CD8-positive, alpha-beta memory T cell (primary cell): ENCODE results near the gene SAPCD1. TPM values are rescaled to one million over a fixed set of nuclear protein-coding genes. Genes with fewer than 3 reads are reported as not detected.
"Not testable (repeated sequence)": the region's sequence is repeated elsewhere in the genome, so short reads cannot be mapped to it uniquely, and the experiment has no call there.

ENCODE experiments used
- CTCF ChIA-PET: fragments of 350-600 bp; sonication (Branson Sonifier 250); formaldehyde crosslinking; loops from one replicate; lab custom pipeline; 2021; ENCODE audit warnings: antibody characterized with exemption; lab: Charles Lee
- POLR2A ChIA-PET: fragments of 350-600 bp; sonication (Branson Sonifier 250); formaldehyde crosslinking; loops from one replicate; lab custom pipeline; 2021; ENCODE audit warnings: antibody characterized with exemption; lab: Charles Lee
- DNase-seq, 5 donors: peaks; one replicate each; pipeline versions ENCODE4 v3.0.0 to v3.0.0-alpha.2; 2020 to 2022; ENCODE audit warnings: mixed read lengths in 1 of 5
- H3K27ac ChIP-seq: one replicate; pipeline ENCODE4 v1.7.0; 2013; ENCODE audit warnings: low read depth, mild to moderate bottlenecking, low read length, moderate library complexity
- H3K27me3 ChIP-seq: 2 replicates; pipeline ENCODE4 v1.7.0; 2013; ENCODE audit warnings: low read length, mild to moderate bottlenecking; ENCODE audit not compliant: insufficient read depth, poor library complexity, severe bottlenecking
- H3K36me3 ChIP-seq: 2 replicates; pipeline ENCODE4 v1.7.0; 2013; ENCODE audit warnings: mild to moderate bottlenecking, low read length, moderate library complexity; ENCODE audit not compliant: insufficient read depth
- H3K4me1 ChIP-seq: 2 replicates; pipeline ENCODE4 v1.7.0; 2013; ENCODE audit warnings: mild to moderate bottlenecking, low read length, moderate library complexity; ENCODE audit not compliant: insufficient read depth
- H3K4me3 ChIP-seq: 2 replicates; pipeline ENCODE4 v1.7.0; 2013; ENCODE audit warnings: mild to moderate bottlenecking, low read length
- H3K9me3 ChIP-seq: 2 replicates; pipeline ENCODE4 v1.7.0; 2013; ENCODE audit warnings: mild to moderate bottlenecking, low read length
- H3K27ac Mint-ChIP-seq, 8 donors: one replicate each; pipeline ENCODE4 v1.8.0; 2020 to 2021; ENCODE audit warnings: mixed read lengths in 8 of 8, mild to moderate bottlenecking in 6 of 8, inconsistent platforms in 3 of 8, moderate library complexity in 3 of 8
- H3K27me3 Mint-ChIP-seq, 2 donors: one replicate each; pipeline ENCODE4 v1.8.0; 2020 to 2021; ENCODE audit warnings: mixed read lengths in 2 of 2, mild to moderate bottlenecking in 1 of 2, moderate library complexity in 1 of 2
- H3K36me3 Mint-ChIP-seq, 3 donors: one replicate each; pipeline ENCODE4 v1.8.0; 2020 to 2021; ENCODE audit warnings: mixed read lengths in 3 of 3, inconsistent platforms in 1 of 3, mild to moderate bottlenecking in 1 of 3
- H3K4me1 Mint-ChIP-seq, 3 donors: one replicate each; pipeline ENCODE4 v1.8.0; 2020 to 2021; ENCODE audit warnings: mixed read lengths in 3 of 3, inconsistent platforms in 1 of 3, mild to moderate bottlenecking in 1 of 3
- H3K4me3 Mint-ChIP-seq, 7 donors: one replicate each; pipeline ENCODE4 v1.8.0; 2020 to 2021; ENCODE audit warnings: mixed read lengths in 7 of 7, mild to moderate bottlenecking in 6 of 7, moderate library complexity in 4 of 7, inconsistent platforms in 2 of 7
- H3K9me3 Mint-ChIP-seq, 5 donors: one replicate each; pipeline ENCODE4 v1.8.0; 2020 to 2022; ENCODE audit warnings: mixed read lengths in 5 of 5, mild to moderate bottlenecking in 3 of 5, moderate library complexity in 2 of 5, inconsistent platforms in 1 of 5
- polyA plus RNA-seq: library from polyadenylated mRNA; unstranded; fragments of 300-500 nt; fragmentation: Illumina TruSeq; gene quantifications from one replicate; pipeline ENCODE4 v1.2.3, GENCODE V29; 2021
- total RNA-seq, 2 experiments: library from RNA; stranded (reverse); gene quantifications; one replicate each; pipeline ENCODE4 v1.2.3, GENCODE V29; 2021

Gene SAPCD1
- total and polyA plus RNA-seq, 3 experiments from 2014 or later = 6.1 to 7.0 TPM; not detected in 1

- Histone ChIP-seq H3K9me3 (no peaks in the 10 kb centered on the region), H3K27ac (no peak overlapping the region), H3K4me3 (no peak overlapping the region), H3K27me3 (no peaks in the 10 kb centered on the region), H3K36me3 (peaks cover 27% of the 10 kb centered on the region), H3K4me1 (peaks cover 5% of the 10 kb centered on the region)
- peaks cover 6 to 7% (median 6%) of the 10 kb centered on the region in 3 donors for H3K4me1 Mint-ChIP-seq
- no peak overlapping the region for H3K27ac Mint-ChIP-seq
- peak overlapping the region in 1 of 7 donors; percentile 13 for H3K4me3 Mint-ChIP-seq
- ChIA-PET POLR2A (no interaction called here), CTCF (interaction anchor here (1.5 kb wide), 1 partner anchor 9 kb away, joined by 4 read pairs; no protein-coding TSS in a partner anchor)
- H3K36me3 Mint-ChIP-seq = peaks cover 4 to 62% (median 7%) of the 10 kb centered on the region in 3 donors
- H3K27me3 Mint-ChIP-seq = no peaks in the 10 kb centered on the region
- DNase-seq = no peak
- H3K9me3 Mint-ChIP-seq = no peaks in the 10 kb centered on the region
Measured at GRCh38 chr6:31782126-31782855, 19.8 kb downstream of the SAPCD1 start.

- CTCF ChIA-PET = interaction anchor here (0.9 to 1.5 kb wide), 4 partner anchors 11 to 54 kb away, joined by 3 to 5 read pairs (median 3); partner anchors contain the start of gene LSM2
- Histone ChIP-seq H3K4me3 (no peak overlapping the region), H3K9me3 (no peaks in the 10 kb centered on the region), H3K27me3 (no peaks in the 10 kb centered on the region), H3K4me1 (no peaks in the 10 kb centered on the region), H3K27ac (no peak overlapping the region), H3K36me3 (peaks cover 27% of the 10 kb centered on the region)
- no peak for DNase-seq
- H3K27me3 Mint-ChIP-seq = no peaks in the 10 kb centered on the region
- POLR2A ChIA-PET = no interaction called here
- H3K4me1 Mint-ChIP-seq = no peaks in the 10 kb centered on the region
- peaks cover 4 to 58% (median 5%) of the 10 kb centered on the region in 3 donors for H3K36me3 Mint-ChIP-seq
- peak overlapping the region in 3 of 8 donors; percentile 37 to 90 (median 38) for H3K27ac Mint-ChIP-seq
- H3K4me3 Mint-ChIP-seq = no peak overlapping the region
- H3K9me3 Mint-ChIP-seq = no peaks in the 10 kb centered on the region
Measured at GRCh38 chr6:31784098-31784925, 21.9 kb downstream of the SAPCD1 start.

- Histone ChIP-seq H3K4me1 (no peaks in the 10 kb centered on the region), H3K4me3 (no peak overlapping the region), H3K36me3 (peaks cover 27% of the 10 kb centered on the region), H3K27ac (no peak overlapping the region), H3K27me3 (no peaks in the 10 kb centered on the region), H3K9me3 (no peaks in the 10 kb centered on the region)
- Mint-ChIP-seq H3K27ac (no peak overlapping the region), H3K4me1 (peaks cover 0 to 2% (median under 1%) of the 10 kb centered on the region in 3 donors), H3K9me3 (no peaks in the 10 kb centered on the region), H3K36me3 (peaks cover 5 to 52% (median 5%) of the 10 kb centered on the region in 3 donors), H3K27me3 (no peaks in the 10 kb centered on the region), H3K4me3 (no peak overlapping the region)
- no peak for DNase-seq
- CTCF ChIA-PET = interaction anchor here (0.9 to 1.2 kb wide), 3 partner anchors 10 to 21 kb away, joined by 3 to 5 read pairs (median 3); partner anchors contain the start of gene LSM2
- POLR2A ChIA-PET = no interaction called here
Measured at GRCh38 chr6:31785475-31785874, 23.0 kb downstream of the SAPCD1 start.

GRCh38 chr6:31791324-31792089 lies 29.1 kb downstream of the SAPCD1 start:
- Histone ChIP-seq H3K9me3 (no peaks in the 10 kb centered on the region), H3K36me3 (peaks cover 4% of the 10 kb centered on the region), H3K27ac (no peak overlapping the region), H3K4me3 (no peak overlapping the region), H3K4me1 (peaks cover 27% of the 10 kb centered on the region), H3K27me3 (no peaks in the 10 kb centered on the region)
- peaks cover 3 to 38% (median 5%) of the 10 kb centered on the region in 3 donors for H3K36me3 Mint-ChIP-seq
- peak in 1 of 5 donors; percentile 28 for DNase-seq
- H3K27me3 Mint-ChIP-seq = no peaks in the 10 kb centered on the region
- H3K4me3 Mint-ChIP-seq = peak overlapping the region in 1 of 7 donors; percentile 65
- ChIA-PET POLR2A (interaction anchor here (0.6 kb wide), 2 partner anchors 58 to 67 kb away, joined by 3 to 4 read pairs; no protein-coding TSS in a partner anchor), CTCF (interaction anchor here (0.6 to 2.5 kb wide), 9 partner anchors 9 to 61 kb away, joined by 3 to 7 read pairs (median 4); partner anchors contain the start of genes HSPA1B, LSM2 and VWA7)
- H3K27ac Mint-ChIP-seq = peak overlapping the region in 7 of 8 donors; percentile 49 to 78 (median 64)
- peaks cover 25 to 39% (median 28%) of the 10 kb centered on the region in 3 donors for H3K4me1 Mint-ChIP-seq
- no peaks in the 10 kb centered on the region for H3K9me3 Mint-ChIP-seq

- no peak for DNase-seq
- H3K27ac Mint-ChIP-seq = peak overlapping the region in 1 of 8 donors; percentile 63
- H3K4me1 ChIP-seq = peaks cover 32% of the 10 kb centered on the region
- no peaks in the 10 kb centered on the region for H3K27me3 Mint-ChIP-seq
- peak overlapping the region in 1 of 7 donors; percentile 60 for H3K4me3 Mint-ChIP-seq
- H3K9me3 ChIP-seq = no peaks in the 10 kb centered on the region
- H3K36me3 ChIP-seq = peaks cover 4% of the 10 kb centered on the region
- ChIA-PET POLR2A (interaction anchor here (0.6 kb wide), 1 partner anchor 68 kb away, joined by 4 read pairs; no protein-coding TSS in a partner anchor), CTCF (interaction anchor here (1.2 to 2.1 kb wide), 4 partner anchors 13 to 54 kb away, joined by 3 to 5 read pairs (median 4); partner anchors contain the start of genes LSM2 and VWA7)
- no peak overlapping the region for H3K4me3 ChIP-seq
- peaks cover 3 to 37% (median 5%) of the 10 kb centered on the region in 3 donors for H3K36me3 Mint-ChIP-seq
- no peak overlapping the region for H3K27ac ChIP-seq
- H3K9me3 Mint-ChIP-seq = no peaks in the 10 kb centered on the region
- no peaks in the 10 kb centered on the region for H3K27me3 ChIP-seq
- peaks cover 28 to 44% (median 31%) of the 10 kb centered on the region in 3 donors for H3K4me1 Mint-ChIP-seq
Measured at GRCh38 chr6:31792090-31792374, 29.6 kb downstream of the SAPCD1 start.

GRCh38 chr6:31792761-31793171 lies 30.3 kb downstream of the SAPCD1 start:
- Histone ChIP-seq H3K4me1 (peaks cover 39% of the 10 kb centered on the region), H3K9me3 (no peaks in the 10 kb centered on the region), H3K4me3 (no peak overlapping the region), H3K27ac (no peak overlapping the region), H3K36me3 (peaks cover 4% of the 10 kb centered on the region), H3K27me3 (no peaks in the 10 kb centered on the region)
- Mint-ChIP-seq H3K36me3 (peaks cover 3 to 37% (median 5%) of the 10 kb centered on the region in 3 donors), H3K27me3 (no peaks in the 10 kb centered on the region), H3K9me3 (no peaks in the 10 kb centered on the region), H3K27ac (peak overlapping the region in 4 of 8 donors; percentile 11 to 69 (median 46)), H3K4me3 (peak overlapping the region in 1 of 7 donors; percentile 31), H3K4me1 (peaks cover 36 to 51% (median 39%) of the 10 kb centered on the region in 3 donors)
- CTCF ChIA-PET = no interaction called here
- DNase-seq = no peak
- POLR2A ChIA-PET = no interaction called here

GRCh38 chr6:31793927-31794245 lies 31.4 kb downstream of the SAPCD1 start:
- Histone ChIP-seq H3K27ac (peak overlapping the region; percentile 87), H3K4me3 (peak overlapping the region; percentile 82), H3K4me1 (peaks cover 46% of the 10 kb centered on the region)
- H3K9me3 Mint-ChIP-seq, H3K36me3 ChIP-seq, DNase-seq, H3K27me3 ChIP-seq, POLR2A ChIA-PET, H3K9me3 ChIP-seq, H3K27me3 Mint-ChIP-seq: not testable (repeated sequence)
- peak overlapping the region; percentile 72 to 97 (median 94) for H3K4me3 Mint-ChIP-seq
- H3K4me1 Mint-ChIP-seq = peaks cover 38 to 60% (median 40%) of the 10 kb centered on the region in 3 donors
- peaks cover 3 to 35% (median 5%) of the 10 kb centered on the region in 3 donors for H3K36me3 Mint-ChIP-seq
- CTCF ChIA-PET = interaction anchor here (1.5 kb wide), 1 partner anchor 24 kb away, joined by 4 read pairs; no protein-coding TSS in a partner anchor
- H3K27ac Mint-ChIP-seq = peak overlapping the region; percentile 65 to 96 (median 88)
